Activated CD4-positive, alpha-beta memory T cell treated with anti-CD3 and anti-CD28 coated beads, Interleukin-2, amount 10 ng/mL, durations not matched to agents 7 days and 5 days (primary cell): ENCODE data around the gene TMEM126A. TPM values are rescaled to one million over a fixed set of nuclear protein-coding genes. Genes with fewer than 3 reads are reported as not detected.
"Not testable (repeated sequence)": the region's sequence is repeated elsewhere in the genome, so short reads cannot be mapped to it uniquely, and the experiment has no call there.

Experiments
- CTCF ChIA-PET: fragments of 350-600 bp; sonication (Branson Sonifier 250); formaldehyde crosslinking; loops from one replicate; lab custom pipeline; 2021; ENCODE audit warnings: antibody characterized with exemption, inconsistent platforms; lab: Charles Lee
- POLR2A ChIA-PET: fragments of 350-600 bp; sonication (Branson Sonifier 250); formaldehyde crosslinking; loops from one replicate; lab custom pipeline; 2021; ENCODE audit warnings: antibody characterized with exemption; lab: Charles Lee
- DNase-seq: peaks from one replicate; pipeline ENCODE4 v3.0.0-alpha.2; 2020
- H3K27ac Mint-ChIP-seq: one replicate; pipeline ENCODE4 v1.8.0; 2021; ENCODE audit warnings: mild to moderate bottlenecking, mixed read lengths
- H3K27me3 Mint-ChIP-seq: one replicate; pipeline ENCODE4 v1.8.0; 2021; ENCODE audit warnings: mixed read lengths
- H3K36me3 Mint-ChIP-seq: one replicate; pipeline ENCODE4 v1.8.0; 2021; ENCODE audit warnings: low read depth, mixed read lengths
- H3K4me1 Mint-ChIP-seq: one replicate; pipeline ENCODE4 v1.8.0; 2021; ENCODE audit warnings: mixed read lengths
- H3K4me3 Mint-ChIP-seq: one replicate; pipeline ENCODE4 v1.8.0; 2021; ENCODE audit warnings: mild to moderate bottlenecking, mixed read lengths
- H3K9me3 Mint-ChIP-seq: one replicate; pipeline ENCODE4 v1.8.0; 2021; ENCODE audit warnings: mixed read lengths
- total RNA-seq, 2 experiments: library from RNA; stranded (reverse); gene quantifications; one replicate each; pipeline ENCODE4 v1.2.3, GENCODE V29; 2021

The TMEM126A gene
- total RNA-seq, 2 experiments from 2014 or later: 31.8 to 35.6 TPM

DNA sequence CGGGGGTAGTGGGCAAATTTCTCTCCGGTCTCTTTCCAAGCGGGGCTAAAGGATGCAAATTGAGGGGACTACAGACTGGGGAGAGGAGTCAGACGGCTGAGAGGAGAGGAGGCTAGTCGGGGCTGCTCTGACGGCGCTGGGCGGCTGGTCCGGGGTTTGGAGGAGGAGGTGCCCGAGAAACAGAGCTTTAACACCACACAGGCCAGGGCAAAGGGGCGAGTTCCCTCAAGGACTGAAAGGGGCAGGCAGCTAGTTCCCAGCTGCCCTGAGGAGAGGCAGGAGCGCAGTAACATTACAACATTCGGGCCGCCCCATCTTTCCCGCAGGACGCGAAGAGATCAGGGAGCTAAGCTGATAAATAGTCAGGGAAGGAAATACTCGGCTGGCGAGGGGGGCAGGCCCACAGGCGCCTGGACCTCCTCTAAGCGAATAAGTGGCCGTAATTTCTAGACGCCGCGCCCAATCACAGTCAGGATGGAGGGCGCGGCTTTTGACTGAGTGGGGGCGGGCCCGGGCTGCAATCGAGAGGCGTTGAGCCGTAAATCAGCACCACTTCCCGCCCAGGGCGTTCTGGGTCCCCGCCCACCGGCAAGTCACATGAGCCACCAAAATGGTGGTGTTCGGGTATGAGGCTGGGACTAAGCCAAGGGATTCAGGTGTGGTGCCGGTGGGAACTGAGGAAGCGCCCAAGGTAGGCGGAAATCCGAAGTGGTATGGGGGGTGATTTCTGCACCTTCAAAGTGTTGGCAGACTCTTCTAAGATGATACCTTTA lies 19.6 kb upstream of the TMEM126A start, which contains the start of gene TMEM126B:
TSS of gene TMEM126B (plus strand) at position 596 of the 773 bp plus-strand sequence. CDS start at position 611, 15 bp downstream.
- H3K4me1 Mint-ChIP-seq: peaks cover 42% of the 10 kb centered on the region
- H3K27me3 Mint-ChIP-seq: peaks cover 2% of the 10 kb centered on the region
- CTCF ChIA-PET: interaction anchor here (0.6 to 2.9 kb wide), 8 partner anchors 9 to 565 kb away, joined by 3 to 12 read pairs (median 4); partner anchors contain the start of genes CCDC83 and TMEM126A
- no peaks in the 10 kb centered on the region for H3K9me3 Mint-ChIP-seq
- peak within 1 kb of the TSS; percentile 88 for H3K27ac Mint-ChIP-seq
- peak; percentile 97 for DNase-seq
- peak within 1 kb of the TSS; percentile 94 for H3K4me3 Mint-ChIP-seq
- POLR2A ChIA-PET: interaction anchor here (0.7 to 5.9 kb wide), 25 partner anchors 8 to 1178 kb away, joined by 3 to 88 read pairs (median 4); partner anchors contain the start of genes CCDC83, CREBZF, EED and PICALM
- peaks cover 20% of the 10 kb centered on the region for H3K36me3 Mint-ChIP-seq

DNA sequence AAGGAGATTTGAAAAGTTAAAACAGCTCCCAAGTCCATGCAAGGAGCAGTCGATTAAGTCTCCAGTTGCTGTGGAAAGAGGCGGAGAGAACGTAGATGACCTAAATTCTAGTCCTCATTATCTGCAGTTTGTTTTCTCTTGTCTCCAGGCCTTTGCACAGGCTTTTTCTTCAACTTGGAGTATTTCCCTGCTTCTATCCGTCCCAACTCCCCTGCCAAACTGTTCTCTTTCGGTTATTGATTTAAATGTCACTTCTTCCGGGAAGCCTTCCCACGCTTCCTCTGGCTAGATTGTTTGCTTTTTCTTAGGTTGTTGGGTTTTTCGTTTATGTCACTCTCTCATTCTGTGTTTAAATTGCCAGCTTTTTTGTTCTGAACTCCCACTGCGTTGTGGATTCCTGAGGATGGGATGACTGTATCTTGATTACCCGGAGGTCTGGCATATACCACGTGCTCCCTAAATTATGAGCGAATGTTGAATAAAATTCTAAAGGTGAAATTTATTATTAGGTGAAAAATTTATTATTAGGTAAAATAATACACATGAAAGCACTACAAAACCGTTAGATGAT lies 18.9 kb upstream of the TMEM126A start:
- H3K4me1 Mint-ChIP-seq: peaks cover 43% of the 10 kb centered on the region
- H3K27ac Mint-ChIP-seq: peak overlapping the region; percentile 88
- POLR2A ChIA-PET: interaction anchor here (0.7 to 5.9 kb wide), 20 partner anchors 9 to 1177 kb away, joined by 3 to 88 read pairs (median 4); partner anchors contain the start of genes CCDC83, CREBZF, EED and PICALM
- peaks cover 2% of the 10 kb centered on the region for H3K27me3 Mint-ChIP-seq
- H3K36me3 Mint-ChIP-seq: peaks cover 26% of the 10 kb centered on the region
- CTCF ChIA-PET: interaction anchor here (0.6 to 2.9 kb wide), 5 partner anchors 19 to 125 kb away, joined by 3 to 12 read pairs (median 3); partner anchors contain the start of gene TMEM126A
- H3K9me3 Mint-ChIP-seq: no peaks in the 10 kb centered on the region
- peak overlapping the region; percentile 94 for H3K4me3 Mint-ChIP-seq
- no peak for DNase-seq

- peaks cover 17% of the 10 kb centered on the region for H3K4me1 Mint-ChIP-seq
- H3K27ac Mint-ChIP-seq: no peak overlapping the region
- no peaks in the 10 kb centered on the region for H3K9me3 Mint-ChIP-seq
- DNase-seq: no peak
- H3K36me3 Mint-ChIP-seq: peaks cover 63% of the 10 kb centered on the region
- ChIA-PET CTCF (interaction anchor here (1.5 kb wide), 1 partner anchor 13 kb away, joined by 4 read pairs; the partner anchor contains the start of gene TMEM126A), POLR2A (no interaction called here)
- H3K4me3 Mint-ChIP-seq: no peak overlapping the region
- no peaks in the 10 kb centered on the region for H3K27me3 Mint-ChIP-seq
Measured at GRCh38 chr11:85634747-85635146, 13.0 kb upstream of the TMEM126A start.

- H3K4me3 Mint-ChIP-seq: no peak overlapping the region
- H3K4me1 Mint-ChIP-seq: peaks cover 12% of the 10 kb centered on the region
- no peak for DNase-seq
Measured at GRCh38 chr11:85643191-85643614, 4.6 kb upstream of the TMEM126A start.

DNA sequence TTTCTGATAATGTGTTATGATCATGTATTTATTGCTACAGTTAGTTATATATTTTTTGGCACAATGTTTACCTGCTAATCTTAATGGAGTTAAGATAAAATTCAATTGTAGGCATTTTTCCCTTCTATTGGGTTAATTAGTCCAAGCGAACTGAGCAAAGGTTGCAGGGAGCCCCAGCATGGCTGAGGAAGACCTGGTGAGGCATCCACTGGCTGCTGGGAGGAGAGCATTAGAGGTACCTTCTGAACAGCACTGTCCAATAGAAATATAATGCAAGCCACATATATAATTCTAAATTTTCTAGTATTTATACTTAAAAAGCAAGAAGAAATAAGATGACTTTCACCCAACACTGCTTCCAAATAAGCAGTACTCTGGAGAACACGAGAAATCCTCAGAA lies 689 bp upstream of the TMEM126A start:
- ChIA-PET CTCF (interaction anchor here (0.6 to 3.3 kb wide), 8 partner anchors 9 to 208 kb away, joined by 3 to 16 read pairs (median 8); partner anchors contain the start of genes CCDC83, DLG2 and TMEM126B), POLR2A (interaction anchor here (0.9 to 11.1 kb wide), 19 partner anchors 10 to 645 kb away, joined by 3 to 220 read pairs (median 5); partner anchors contain the start of genes CCDC83, CREBZF, DLG2 and EED)
- Mint-ChIP-seq H3K27me3 (peaks cover 20% of the 10 kb centered on the region), H3K36me3 (peaks cover 15% of the 10 kb centered on the region), H3K9me3 (no peaks in the 10 kb centered on the region), H3K27ac (peak overlapping the region; percentile 91), H3K4me3 (peak overlapping the region; percentile 92), H3K4me1 (peaks cover 33% of the 10 kb centered on the region)
- DNase-seq: no peak

More at GRCh38 chr11:85643191-85643614, 4.6 kb upstream of the TMEM126A start:
- ChIA-PET CTCF (no interaction called here), POLR2A (no interaction called here)
- no peaks in the 10 kb centered on the region for H3K9me3 Mint-ChIP-seq
- H3K27ac Mint-ChIP-seq: no peak overlapping the region
- peaks cover 7% of the 10 kb centered on the region for H3K36me3 Mint-ChIP-seq
- H3K27me3 Mint-ChIP-seq: peaks cover 32% of the 10 kb centered on the region

DNA sequence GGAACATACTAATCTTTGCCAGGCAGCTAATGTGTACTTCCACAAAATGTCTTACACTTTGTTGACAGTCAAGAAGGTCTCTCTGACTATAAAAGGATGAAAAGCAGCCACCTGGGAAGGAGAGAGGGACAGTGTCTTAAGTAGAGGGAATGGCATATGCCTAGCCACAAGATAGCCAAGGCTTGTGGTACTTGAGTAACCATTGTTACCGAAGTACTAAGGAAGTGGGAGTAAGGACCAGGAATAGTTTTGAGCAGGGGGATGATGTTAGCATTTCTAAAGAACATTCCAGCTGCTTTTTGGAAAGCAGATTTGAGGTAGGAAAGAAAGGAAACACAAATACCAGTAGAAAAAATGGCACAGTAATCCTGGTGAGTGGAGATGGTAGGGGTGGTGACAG lies 3.4 kb downstream of the TMEM126A start:
- H3K4me1 Mint-ChIP-seq: peaks cover 51% of the 10 kb centered on the region
- H3K36me3 Mint-ChIP-seq: peaks cover 34% of the 10 kb centered on the region
- DNase-seq: no peak
- ChIA-PET CTCF (interaction anchor here (1.2 kb wide), 1 partner anchor 13 kb away, joined by 4 read pairs; no protein-coding TSS in a partner anchor), POLR2A (interaction anchor here (0.6 to 11.1 kb wide), 4 partner anchors 10 to 271 kb away, joined by 3 to 220 read pairs (median 3); partner anchors contain the start of genes CREBZF and TMEM126B)
- H3K27ac Mint-ChIP-seq: no peak overlapping the region
- no peak overlapping the region for H3K4me3 Mint-ChIP-seq
- no peaks in the 10 kb centered on the region for H3K27me3 Mint-ChIP-seq
- no peaks in the 10 kb centered on the region for H3K9me3 Mint-ChIP-seq

- Mint-ChIP-seq H3K27me3 (no peaks in the 10 kb centered on the region), H3K27ac (peak overlapping the region; percentile 42), H3K9me3 (no peaks in the 10 kb centered on the region), H3K4me1 (peaks cover 53% of the 10 kb centered on the region), H3K36me3 (peaks cover 47% of the 10 kb centered on the region), H3K4me3 (no peak overlapping the region)
- no peak for DNase-seq
- ChIA-PET CTCF (interaction anchor here (1.1 kb wide), 1 partner anchor 15 kb away, joined by 3 read pairs; no protein-coding TSS in a partner anchor), POLR2A (interaction anchor here (1.6 to 11.1 kb wide), 2 partner anchors 10 to 25 kb away, joined by 4 to 220 read pairs; partner anchors contain the start of genes CREBZF and TMEM126B)
Measured at GRCh38 chr11:85652786-85653447, 5.2 kb downstream of the TMEM126A start.

DNA sequence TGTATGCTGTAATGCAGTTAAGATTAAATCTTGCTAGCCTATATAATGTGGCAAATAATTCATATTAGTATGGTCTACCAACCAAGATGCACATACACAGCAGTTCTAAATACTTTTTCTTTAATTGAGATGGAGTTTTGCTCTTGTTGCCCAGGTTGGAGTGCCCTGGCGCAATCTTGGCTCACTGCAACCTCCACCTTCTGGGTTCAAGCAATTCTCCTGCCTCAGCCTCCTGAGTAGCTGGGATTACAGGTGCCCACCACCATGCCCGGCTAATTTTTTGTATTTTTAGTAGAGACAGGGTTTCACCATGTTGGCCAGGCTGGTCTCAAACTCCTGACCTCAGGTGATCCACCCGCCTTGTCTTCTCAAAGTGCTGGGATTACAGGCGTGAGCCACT lies 6.6 kb downstream of the TMEM126A start:
- H3K4me3 Mint-ChIP-seq, H3K9me3 Mint-ChIP-seq, H3K27ac Mint-ChIP-seq, CTCF ChIA-PET, H3K27me3 Mint-ChIP-seq, DNase-seq: not testable (repeated sequence)
- POLR2A ChIA-PET: interaction anchor here (0.6 to 11.1 kb wide), 4 partner anchors 8 to 192 kb away, joined by 3 to 220 read pairs (median 4); partner anchors contain the start of genes CREBZF and TMEM126B
- Mint-ChIP-seq H3K4me1 (peaks cover 53% of the 10 kb centered on the region), H3K36me3 (peaks cover 59% of the 10 kb centered on the region)

- no peaks in the 10 kb centered on the region for H3K27me3 Mint-ChIP-seq
- no peak overlapping the region for H3K4me3 Mint-ChIP-seq
- CTCF ChIA-PET: interaction anchor here (1.5 kb wide), 1 partner anchor 9 kb away, joined by 8 read pairs; the partner anchor contains the start of gene TMEM126A
- H3K9me3 Mint-ChIP-seq: no peaks in the 10 kb centered on the region
- no peak overlapping the region for H3K27ac Mint-ChIP-seq
- POLR2A ChIA-PET: interaction anchor here (0.6 to 11.1 kb wide), 6 partner anchors 6 to 1533 kb away, joined by 3 to 220 read pairs (median 4); partner anchors contain the start of genes CREBZF, TMEM126A and TMEM126B
- peaks cover 69% of the 10 kb centered on the region for H3K36me3 Mint-ChIP-seq
- DNase-seq: no peak
- peaks cover 65% of the 10 kb centered on the region for H3K4me1 Mint-ChIP-seq
Measured at GRCh38 chr11:85656777-85657176, 9.0 kb downstream of the TMEM126A start.

DNA sequence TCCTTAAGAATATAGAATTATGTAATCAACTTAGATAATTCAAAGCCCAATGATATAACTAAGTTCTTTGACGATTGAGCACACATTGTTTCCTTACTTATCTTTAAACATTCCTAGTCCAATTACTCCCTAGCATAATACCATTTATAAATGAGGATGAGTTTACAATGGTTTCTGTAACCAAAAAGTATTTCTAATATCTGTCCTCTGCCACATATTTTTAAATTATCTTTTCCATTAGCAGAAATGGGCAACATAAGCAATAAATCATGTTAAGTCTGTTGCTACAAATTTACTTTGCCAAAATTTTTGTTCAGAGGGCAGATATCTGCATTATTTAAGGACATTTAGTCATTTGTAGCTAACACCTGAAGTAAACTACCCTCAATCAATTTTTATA lies 10.4 kb downstream of the TMEM126A start:
- peaks cover 56% of the 10 kb centered on the region for H3K4me1 Mint-ChIP-seq
- H3K36me3 Mint-ChIP-seq: peaks cover 73% of the 10 kb centered on the region
- H3K27me3 Mint-ChIP-seq: no peaks in the 10 kb centered on the region
- no peak for DNase-seq
- H3K9me3 Mint-ChIP-seq: no peaks in the 10 kb centered on the region
- no peak overlapping the region for H3K27ac Mint-ChIP-seq
- ChIA-PET CTCF (interaction anchor here (1.0 kb wide), 1 partner anchor 10 kb away, joined by 3 read pairs; the partner anchor contains the start of gene TMEM126A), POLR2A (interaction anchor here (1.5 to 2.2 kb wide), 3 partner anchors 10 to 42 kb away, joined by 4 to 12 read pairs (median 4); partner anchors contain the start of gene TMEM126A)
- no peak overlapping the region for H3K4me3 Mint-ChIP-seq

DNA sequence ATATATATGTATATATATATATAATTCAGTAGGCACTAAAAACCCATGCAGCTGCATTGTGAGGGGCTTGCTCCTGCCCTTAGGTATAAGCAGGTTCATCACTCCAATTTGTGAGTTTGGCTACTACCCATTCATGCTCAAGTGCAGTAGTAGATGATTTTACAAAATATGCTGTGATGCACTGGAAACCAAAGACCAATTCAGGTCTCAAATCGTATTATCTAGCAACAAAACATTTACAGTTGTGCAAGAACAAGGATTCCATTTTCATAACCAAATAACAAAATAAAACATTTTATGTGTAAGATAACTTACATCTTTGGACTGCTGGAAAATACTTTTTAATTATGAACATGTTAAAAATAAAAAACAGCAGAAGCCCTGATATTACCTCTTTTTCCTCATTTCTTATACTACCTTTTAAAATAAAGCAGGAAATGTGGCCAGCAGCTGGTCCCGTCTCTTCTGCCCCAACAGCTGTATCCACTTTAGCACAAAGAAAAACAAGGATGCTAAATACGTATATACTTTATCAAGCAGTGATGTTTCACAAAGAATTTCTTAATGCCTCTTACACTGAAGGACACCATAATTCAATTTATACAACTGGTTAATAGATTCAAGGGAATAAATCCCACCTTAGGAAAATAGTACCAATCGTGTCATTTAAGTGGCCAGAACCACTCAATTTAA lies 14.4 kb downstream of the TMEM126A start:
- peaks cover 63% of the 10 kb centered on the region for H3K36me3 Mint-ChIP-seq
- peak overlapping the region; percentile 72 for H3K4me3 Mint-ChIP-seq
- H3K27ac Mint-ChIP-seq: peak overlapping the region; percentile 54
- DNase-seq: no peak
- ChIA-PET POLR2A (interaction anchor here (0.7 to 8.5 kb wide), 3 partner anchors 11 to 406 kb away, joined by 3 to 220 read pairs (median 4); partner anchors contain the start of gene TMEM126A), CTCF (no interaction called here)
- H3K9me3 Mint-ChIP-seq: no peaks in the 10 kb centered on the region
- peaks cover 48% of the 10 kb centered on the region for H3K4me1 Mint-ChIP-seq
- H3K27me3 Mint-ChIP-seq: no peaks in the 10 kb centered on the region
